ENCODE results near the gene EP400. TPM values are rescaled to one million over a fixed set of nuclear protein-coding genes. Genes with fewer than 3 reads are reported as not detected.

Gene EP400
- total and polyA plus RNA-seq, 2 of the 13 experiments (the other 11 are each of a cell fraction or from before 2014, with no cell fraction given), result 4.9 to 5.0 TPM

- TF ChIP-seq ZNF775 (CRISPR knock-in tag; IDR thresholded peaks at IDR 0.05; ENCODE audit: borderline replicate concordance) (no peak), SMARCC2 (IDR thresholded peaks at IDR 0.05) (no peak), ZNF3 (CRISPR knock-in tag; IDR thresholded peaks at IDR 0.05) (no peak)
- TF ChIP-seq, protein P1, sequence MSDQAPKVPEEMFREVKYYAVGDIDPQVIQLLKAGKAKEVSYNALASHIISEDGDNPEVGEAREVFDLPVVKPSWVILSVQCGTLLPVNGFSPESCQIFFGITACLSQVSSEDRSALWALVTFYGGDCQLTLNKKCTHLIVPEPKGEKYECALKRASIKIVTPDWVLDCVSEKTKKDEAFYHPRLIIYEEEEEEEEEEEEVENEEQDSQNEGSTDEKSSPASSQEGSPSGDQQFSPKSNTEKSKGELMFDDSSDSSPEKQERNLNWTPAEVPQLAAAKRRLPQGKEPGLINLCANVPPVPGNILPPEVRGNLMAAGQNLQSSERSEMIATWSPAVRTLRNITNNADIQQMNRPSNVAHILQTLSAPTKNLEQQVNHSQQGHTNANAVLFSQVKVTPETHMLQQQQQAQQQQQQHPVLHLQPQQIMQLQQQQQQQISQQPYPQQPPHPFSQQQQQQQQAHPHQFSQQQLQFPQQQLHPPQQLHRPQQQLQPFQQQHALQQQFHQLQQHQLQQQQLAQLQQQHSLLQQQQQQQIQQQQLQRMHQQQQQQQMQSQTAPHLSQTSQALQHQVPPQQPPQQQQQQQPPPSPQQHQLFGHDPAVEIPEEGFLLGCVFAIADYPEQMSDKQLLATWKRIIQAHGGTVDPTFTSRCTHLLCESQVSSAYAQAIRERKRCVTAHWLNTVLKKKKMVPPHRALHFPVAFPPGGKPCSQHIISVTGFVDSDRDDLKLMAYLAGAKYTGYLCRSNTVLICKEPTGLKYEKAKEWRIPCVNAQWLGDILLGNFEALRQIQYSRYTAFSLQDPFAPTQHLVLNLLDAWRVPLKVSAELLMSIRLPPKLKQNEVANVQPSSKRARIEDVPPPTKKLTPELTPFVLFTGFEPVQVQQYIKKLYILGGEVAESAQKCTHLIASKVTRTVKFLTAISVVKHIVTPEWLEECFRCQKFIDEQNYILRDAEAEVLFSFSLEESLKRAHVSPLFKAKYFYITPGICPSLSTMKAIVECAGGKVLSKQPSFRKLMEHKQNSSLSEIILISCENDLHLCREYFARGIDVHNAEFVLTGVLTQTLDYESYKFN (CRISPR knock-in tag; conservative IDR thresholded peaks at IDR 0.05), result no peak
- TF ChIP-seq, protein P2, sequence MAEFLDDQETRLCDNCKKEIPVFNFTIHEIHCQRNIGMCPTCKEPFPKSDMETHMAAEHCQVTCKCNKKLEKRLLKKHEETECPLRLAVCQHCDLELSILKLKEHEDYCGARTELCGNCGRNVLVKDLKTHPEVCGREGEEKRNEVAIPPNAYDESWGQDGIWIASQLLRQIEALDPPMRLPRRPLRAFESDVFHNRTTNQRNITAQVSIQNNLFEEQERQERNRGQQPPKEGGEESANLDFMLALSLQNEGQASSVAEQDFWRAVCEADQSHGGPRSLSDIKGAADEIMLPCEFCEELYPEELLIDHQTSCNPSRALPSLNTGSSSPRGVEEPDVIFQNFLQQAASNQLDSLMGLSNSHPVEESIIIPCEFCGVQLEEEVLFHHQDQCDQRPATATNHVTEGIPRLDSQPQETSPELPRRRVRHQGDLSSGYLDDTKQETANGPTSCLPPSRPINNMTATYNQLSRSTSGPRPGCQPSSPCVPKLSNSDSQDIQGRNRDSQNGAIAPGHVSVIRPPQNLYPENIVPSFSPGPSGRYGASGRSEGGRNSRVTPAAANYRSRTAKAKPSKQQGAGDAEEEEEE (CRISPR knock-in tag; IDR thresholded peaks at IDR 0.05; ENCODE audit: borderline replicate concordance), result no peak
Observed at GRCh38 chr12:132012919-132013568, 63.3 kb downstream of the EP400 start (continued).
